HCT116 (cell line): ENCODE results near the gene THOP1. TPM values are rescaled to one million over a fixed set of nuclear protein-coding genes. Genes with fewer than 3 reads are reported as not detected.

ENCODE experiments used
- ATAC-seq: fragments of 200-7000 bp; cut with Tn5 transposase; 2 replicates; pipeline ENCODE4 v1.9.1; 2020; ENCODE audit warnings: mild to moderate bottlenecking, moderate library complexity
- BruUV-seq: library from RNA; stranded (reverse); fragments of 400-500 nt; replicated peaks from 2 replicates; lab custom pipeline; 2021; lab: Mats Ljungman, UMichigan
- CTCF ChIA-PET: fragments of 300-600 bp; sonication (Branson Sonifier 250); formaldehyde crosslinking; loops from one replicate; lab custom pipeline; 2021; ENCODE audit warnings: antibody characterized with exemption; lab: Charles Lee
- POLR2A ChIA-PET: fragments of 300-600, 350-600 bp; sonication (Branson Sonifier 250); formaldehyde crosslinking; loops from one replicate; lab custom pipeline; 2021; ENCODE audit warnings: antibody characterized with exemption; lab: Charles Lee
- RAD21 ChIA-PET, 2 experiments: fragments of 300-600 bp; sonication (Branson Sonifier 250); formaldehyde crosslinking; loops; one replicate each; lab custom pipeline; 2023; ENCODE audit warnings: low total read pairs in 2 of 2; ENCODE audit not compliant: uncharacterized antibody in 2 of 2, unreplicated experiment in 2 of 2, low non-redundant PET in 1 of 2; lab: Charles Lee
- DNase-seq: peaks from one replicate; pipeline ENCODE4 v3.0.0-alpha.2; 2010; ENCODE audit warnings: low read depth, low spot score
- H2AFZ ChIP-seq: fragments of 200-600 bp; shearing (Covaris generic), sonication (generic); 2 replicates; pipeline ENCODE4 v1.6.1; 2017; ENCODE audit warnings: low read depth, mixed run types, mixed read lengths, antibody characterized with exemption, low read length; ENCODE audit not compliant: poor library complexity, severe bottlenecking
- H3K27ac ChIP-seq: 2 replicates; pipeline ENCODE4 v1.5.1; 2012; ENCODE audit warnings: low read depth, low read length
- H3K27me3 ChIP-seq: fragments of 200-600 bp; sonication (generic); 2 replicates; pipeline ENCODE4 v1.6.1; 2016; ENCODE audit warnings: mixed run types, low read length, mixed read lengths; ENCODE audit not compliant: insufficient read depth
- H3K36me3 ChIP-seq, 2 experiments: fragments of 200-500 bp in 1 of 2; fragments of 200-600 bp in 1 of 2; sonication (Bioruptor generic) in 1 of 2; sonication (generic) in 1 of 2; 2 replicates each; pipeline versions ENCODE4 v1.5.1 to v1.6.1; 2014 to 2016; ENCODE audit warnings: low read length in 2 of 2, inconsistent platforms in 1 of 2, mixed read lengths in 1 of 2, mixed run types in 1 of 2; ENCODE audit not compliant: insufficient read depth in 2 of 2, control insufficient read depth in 1 of 2
- H3K4me1 ChIP-seq, 2 experiments: fragments of 200-600 bp in 1 of 2; sonication (generic) in 1 of 2; 2 replicates each; pipeline versions ENCODE4 v1.5.1 to v1.6.1; 2012 to 2017; ENCODE audit warnings: low read length in 2 of 2, inconsistent platforms in 1 of 2, mild to moderate bottlenecking in 1 of 2, mixed read lengths in 1 of 2, mixed run types in 1 of 2, moderate library complexity in 1 of 2; ENCODE audit not compliant: insufficient read depth in 2 of 2, control insufficient read depth in 1 of 2
- H3K4me2 ChIP-seq: fragments of 200-600 bp; sonication (generic); 2 replicates; pipeline ENCODE4 v1.6.1; 2017; ENCODE audit warnings: mixed run types, low read length, mixed read lengths
- H3K4me3 ChIP-seq, 2 experiments: fragments of 200-600 bp in 1 of 2; sonication (generic) in 1 of 2; replicated peaks in 1 of 2; 2 replicates each; pipeline ENCODE4 v1.5.1; 2011 to 2016; ENCODE audit warnings: low read length in 2 of 2, control low read depth in 1 of 2, low read depth in 1 of 2, mild to moderate bottlenecking in 1 of 2, mixed read lengths in 1 of 2, mixed run types in 1 of 2
- H3K79me2 ChIP-seq: fragments of 200-600 bp; sonication (generic); 2 replicates; pipeline ENCODE4 v1.6.1; 2017; ENCODE audit warnings: mild to moderate bottlenecking, mixed run types, low read length, moderate library complexity, mixed read lengths; ENCODE audit not compliant: insufficient read depth
- H3K9ac ChIP-seq: fragments of 200-600 bp; sonication (generic); 2 replicates; pipeline ENCODE4 v1.6.1; 2016; ENCODE audit warnings: low read length, mixed read lengths
- H3K9me2 ChIP-seq: fragments of 200-600 bp; sonication (generic), shearing (Covaris generic); 2 replicates; pipeline ENCODE4 v1.6.1; 2017; ENCODE audit warnings: mixed run types, mild to moderate bottlenecking, moderate library complexity; ENCODE audit not compliant: insufficient read depth
- H3K9me3 ChIP-seq, 2 experiments: fragments of 200-500 bp in 1 of 2; fragments of 200-600 bp in 1 of 2; sonication (Bioruptor generic) in 1 of 2; sonication (generic) in 1 of 2; 2 replicates each; pipeline ENCODE4 v1.6.1; 2014 to 2017; ENCODE audit warnings: low read length in 2 of 2, mixed read lengths in 2 of 2, inconsistent platforms in 1 of 2, low read depth in 1 of 2, mild to moderate bottlenecking in 1 of 2, mixed run types in 1 of 2, moderate library complexity in 1 of 2; ENCODE audit not compliant: control insufficient read depth in 1 of 2, insufficient read depth in 1 of 2
- H4K20me1 ChIP-seq: fragments of 200-600 bp; sonication (generic), shearing (Covaris generic); 2 replicates; pipeline ENCODE4 v1.6.1; 2017; ENCODE audit warnings: mixed run types, mild to moderate bottlenecking, moderate library complexity; ENCODE audit not compliant: insufficient read depth
- CBX3 ChIP-seq: IDR thresholded peaks from 2 replicates; pipeline ENCODE4 v1.6.1; 2012; ENCODE audit warnings: low read depth
- CEBPB ChIP-seq: IDR thresholded peaks from 2 replicates; pipeline ENCODE4 v1.6.1; 2012; ENCODE audit warnings: low read depth
- EGR1 ChIP-seq: IDR thresholded peaks from 2 replicates; pipeline ENCODE4 v1.6.1; 2012; ENCODE audit warnings: low read depth
- FOSL1 ChIP-seq: IDR thresholded peaks from 2 replicates; pipeline ENCODE4 v1.6.1; 2012; ENCODE audit warnings: low read depth
- JUND ChIP-seq: IDR thresholded peaks from 2 replicates; pipeline ENCODE4 v1.6.1; 2012
- TCF7L2 ChIP-seq: IDR thresholded peaks from 2 replicates; pipeline ENCODE4 v1.7.0; 2011; ENCODE audit warnings: borderline replicate concordance, inconsistent platforms; ENCODE audit not compliant: insufficient read depth, insufficient read length; ENCODE audit errors: extremely low read depth
- ZBTB33 ChIP-seq: IDR thresholded peaks from 2 replicates; pipeline ENCODE4 v1.6.1; 2011; ENCODE audit warnings: mild to moderate bottlenecking, low read length, moderate library complexity; ENCODE audit not compliant: insufficient replicate concordance; ENCODE audit errors: extremely low read depth
- ZFX ChIP-seq: fragments of 450-650 bp; IDR thresholded peaks from 2 replicates; pipeline ENCODE4 v1.6.1; 2017
- ZNF274 ChIP-seq: fragments of 200-500 bp; sonication (Bioruptor generic); IDR thresholded peaks from 2 replicates; pipeline ENCODE4 v1.6.1; 2014; ENCODE audit warnings: mild to moderate bottlenecking, low read depth, low read length, inconsistent platforms
- intact Hi-C: fragments of 100-400 bp; cut with micrococcal nuclease; formaldehyde crosslinking; loops from 2 replicates; pipeline ENCODE4 v1.10.0; 2022
- total RNA-seq: library from RNA; stranded (reverse); gene quantifications from one replicate; pipeline ENCODE4 v1.2.1, GENCODE V29; 2021; ENCODE audit not compliant: unreplicated experiment
- TF ChIP-seq, protein P1 (sequence below): IDR thresholded peaks from 2 replicates; pipeline ENCODE4 v1.6.1; 2012

Gene THOP1
- total RNA-seq, 1 experiment from 2014 or later, result 201 TPM

GRCh38 chr19:2823646-2824045, 38.3 kb downstream of the THOP1 start:
- H3K27me3 ChIP-seq, result no peaks in the 10 kb centered on the region
- H4K20me1 ChIP-seq, result no peaks in the 10 kb centered on the region
- peaks cover 3 to 9% of the 10 kb centered on the region in 2 experiments; a peak in 3 of 4 replicates for H3K4me1 ChIP-seq
- H3K9ac ChIP-seq, result no peak overlapping the region
- ChIA-PET RAD21 (no interaction called here), POLR2A (no interaction called here), CTCF (no interaction called here)
- H3K9me2 ChIP-seq, result no peaks in the 10 kb centered on the region
- BruUV-seq, result no TSS peak
- H3K9me3 ChIP-seq, result peaks cover 0 to 1% of the 10 kb centered on the region in 2 experiments; a peak in 1 of 4 replicates
- H2AFZ ChIP-seq, result no peak overlapping the region
- no peaks in the 10 kb centered on the region for H3K36me3 ChIP-seq
- intact Hi-C loops, result no loop called here
- no peak for TF ChIP-seq TCF7L2
- TF ChIP-seq, protein P1, sequence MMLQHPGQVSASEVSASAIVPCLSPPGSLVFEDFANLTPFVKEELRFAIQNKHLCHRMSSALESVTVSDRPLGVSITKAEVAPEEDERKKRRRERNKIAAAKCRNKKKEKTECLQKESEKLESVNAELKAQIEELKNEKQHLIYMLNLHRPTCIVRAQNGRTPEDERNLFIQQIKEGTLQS, result no peak
- TF ChIP-seq FOSL1, result no peak
- no peak for TF ChIP-seq CBX3
- TF ChIP-seq ZFX, result no peak
- no peak for TF ChIP-seq EGR1
- no peak for TF ChIP-seq CEBPB
- no peak for TF ChIP-seq ZNF274
- TF ChIP-seq JUND, result no peak
- no peak for TF ChIP-seq ZBTB33
- H3K4me3 ChIP-seq, result no peak overlapping the region
- 0 out of 2 replicates have a peak, but pooled peaks cover 4% of the 10 kb centered on the region for H3K79me2 ChIP-seq
- no peak overlapping the region for H3K27ac ChIP-seq
- ATAC-seq (no peak), DNase-seq (no peak)
- no peak overlapping the region for H3K4me2 ChIP-seq
